WTC11 (cell line): ENCODE measurements around the gene TBX3.

Source experiments
- CREM ChIP-seq: sonication (generic); formaldehyde crosslinking; IDR thresholded peaks from 2 replicates; pipeline ENCODE4 v1.8.1; 2022; ENCODE audit warnings: mild to moderate bottlenecking, missing genetic modification reagents, moderate library complexity
- FOXP1 ChIP-seq: sonication (generic); formaldehyde crosslinking; IDR thresholded peaks from 2 replicates; pipeline ENCODE4 v1.8.0; 2022; ENCODE audit warnings: missing genetic modification reagents, mild to moderate bottlenecking, moderate library complexity, borderline replicate concordance
- JUN ChIP-seq: sonication (generic); formaldehyde crosslinking; IDR thresholded peaks from 2 replicates; pipeline ENCODE4 v1.8.0; 2023; ENCODE audit warnings: mild to moderate bottlenecking, missing genetic modification reagents
- NR1H2 ChIP-seq: sonication (generic); formaldehyde crosslinking; IDR thresholded peaks from 2 replicates; pipeline ENCODE4 v1.9.0; 2021; ENCODE audit warnings: mild to moderate bottlenecking, moderate library complexity, missing genetic modification reagents
- NR3C1 ChIP-seq: sonication (generic); formaldehyde crosslinking; conservative IDR thresholded peaks from 2 replicates; pipeline ENCODE4 v1.8.1; 2023; ENCODE audit warnings: low read depth, mild to moderate bottlenecking, missing genetic modification reagents
- RELA ChIP-seq: sonication (generic); formaldehyde crosslinking; IDR thresholded peaks from 2 replicates; pipeline ENCODE4 v1.8.1; 2022; ENCODE audit warnings: missing genetic modification reagents, mild to moderate bottlenecking, borderline replicate concordance
- SP1 ChIP-seq: sonication (generic); formaldehyde crosslinking; conservative IDR thresholded peaks from 2 replicates; pipeline ENCODE4 v1.8.1; 2022; ENCODE audit warnings: missing genetic modification reagents
- ZNF317 ChIP-seq: sonication (generic); formaldehyde crosslinking; IDR thresholded peaks from 2 replicates; pipeline ENCODE4 v1.8.1; 2023; ENCODE audit warnings: low read depth, mild to moderate bottlenecking, moderate library complexity, missing genetic modification reagents, borderline replicate concordance
- ZNF396 ChIP-seq: fragments of 250-450 bp; sonication (Bioruptor Pico); IDR thresholded peaks from 2 replicates; pipeline ENCODE4 v1.8.0; 2021; ENCODE audit warnings: mild to moderate bottlenecking, moderate library complexity, borderline replicate concordance
- ZNF423 ChIP-seq: fragments of 250-450 bp; sonication (Bioruptor Pico); IDR thresholded peaks from 2 replicates; pipeline ENCODE4 v2.1.2; 2022; ENCODE audit warnings: mild to moderate bottlenecking, moderate library complexity
- TF ChIP-seq, protein P1 (sequence below): fragments of 200-600 bp; IDR thresholded peaks from 2 replicates; pipeline ENCODE4 v1.8.0; 2022; ENCODE audit warnings: antibody characterized with exemption
- TF ChIP-seq, protein P2 (sequence below): sonication (generic); formaldehyde crosslinking; IDR thresholded peaks from 2 replicates; pipeline ENCODE4 v1.8.0; 2022; ENCODE audit warnings: mild to moderate bottlenecking, missing genetic modification reagents
- TF ChIP-seq, protein P3 (sequence below): sonication (generic); formaldehyde crosslinking; IDR thresholded peaks from 2 replicates; pipeline ENCODE4 v1.8.1; 2023; ENCODE audit warnings: mild to moderate bottlenecking, missing genetic modification reagents, moderate library complexity
- TF ChIP-seq, protein P4 (sequence below): sonication (generic); formaldehyde crosslinking; IDR thresholded peaks from 2 replicates; pipeline ENCODE4 v1.8.0; 2022; ENCODE audit warnings: mild to moderate bottlenecking, missing genetic modification reagents

DNA sequence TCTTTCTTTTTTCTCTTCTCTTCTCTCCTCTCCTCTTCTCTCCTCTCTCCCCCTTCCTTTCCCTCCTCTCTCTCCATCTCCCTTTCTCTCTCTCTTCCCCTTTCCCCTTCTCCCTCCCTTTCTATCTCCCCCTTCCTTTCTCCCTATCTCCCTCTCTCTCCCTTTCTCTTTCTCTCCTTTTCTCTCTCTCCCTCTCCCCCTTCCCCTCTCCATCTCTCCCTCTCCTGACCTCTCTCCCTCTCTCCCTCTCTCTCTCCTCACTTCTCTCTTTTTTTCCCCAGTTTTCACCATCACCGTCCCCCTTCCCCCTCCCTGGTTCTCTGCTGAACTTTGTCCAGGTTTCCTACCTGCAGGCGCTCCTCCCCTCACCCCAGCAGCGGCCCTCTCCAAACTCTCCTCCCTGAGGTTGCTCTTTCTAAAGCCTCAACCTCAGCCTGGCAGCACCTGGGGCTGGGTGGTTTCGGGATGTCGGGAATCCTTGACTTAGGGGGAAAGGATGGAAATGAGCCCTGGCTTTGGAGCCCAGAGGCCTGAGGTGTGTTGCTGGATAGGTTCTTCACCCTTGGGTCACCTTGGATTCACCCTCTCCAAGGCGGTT lies 14.7 kb upstream of the TBX3 start:
- no peak for TF ChIP-seq NR1H2 (CRISPR knock-in tag)
- TF ChIP-seq, protein P1, sequence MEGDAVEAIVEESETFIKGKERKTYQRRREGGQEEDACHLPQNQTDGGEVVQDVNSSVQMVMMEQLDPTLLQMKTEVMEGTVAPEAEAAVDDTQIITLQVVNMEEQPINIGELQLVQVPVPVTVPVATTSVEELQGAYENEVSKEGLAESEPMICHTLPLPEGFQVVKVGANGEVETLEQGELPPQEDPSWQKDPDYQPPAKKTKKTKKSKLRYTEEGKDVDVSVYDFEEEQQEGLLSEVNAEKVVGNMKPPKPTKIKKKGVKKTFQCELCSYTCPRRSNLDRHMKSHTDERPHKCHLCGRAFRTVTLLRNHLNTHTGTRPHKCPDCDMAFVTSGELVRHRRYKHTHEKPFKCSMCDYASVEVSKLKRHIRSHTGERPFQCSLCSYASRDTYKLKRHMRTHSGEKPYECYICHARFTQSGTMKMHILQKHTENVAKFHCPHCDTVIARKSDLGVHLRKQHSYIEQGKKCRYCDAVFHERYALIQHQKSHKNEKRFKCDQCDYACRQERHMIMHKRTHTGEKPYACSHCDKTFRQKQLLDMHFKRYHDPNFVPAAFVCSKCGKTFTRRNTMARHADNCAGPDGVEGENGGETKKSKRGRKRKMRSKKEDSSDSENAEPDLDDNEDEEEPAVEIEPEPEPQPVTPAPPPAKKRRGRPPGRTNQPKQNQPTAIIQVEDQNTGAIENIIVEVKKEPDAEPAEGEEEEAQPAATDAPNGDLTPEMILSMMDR, result no peak
- TF ChIP-seq, protein P2, sequence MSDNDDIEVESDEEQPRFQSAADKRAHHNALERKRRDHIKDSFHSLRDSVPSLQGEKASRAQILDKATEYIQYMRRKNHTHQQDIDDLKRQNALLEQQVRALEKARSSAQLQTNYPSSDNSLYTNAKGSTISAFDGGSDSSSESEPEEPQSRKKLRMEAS, result no peak
- TF ChIP-seq NR3C1 (CRISPR knock-in tag), result no peak
- TF ChIP-seq FOXP1 (CRISPR knock-in tag), result no peak
- TF ChIP-seq RELA (CRISPR knock-in tag), result no peak
- TF ChIP-seq ZNF423 (CRISPR knock-in tag), result no peak
- no peak for TF ChIP-seq ZNF396 (CRISPR knock-in tag)
- no peak for TF ChIP-seq JUN (CRISPR knock-in tag)
- TF ChIP-seq CREM, result no peak
- TF ChIP-seq, protein P3, sequence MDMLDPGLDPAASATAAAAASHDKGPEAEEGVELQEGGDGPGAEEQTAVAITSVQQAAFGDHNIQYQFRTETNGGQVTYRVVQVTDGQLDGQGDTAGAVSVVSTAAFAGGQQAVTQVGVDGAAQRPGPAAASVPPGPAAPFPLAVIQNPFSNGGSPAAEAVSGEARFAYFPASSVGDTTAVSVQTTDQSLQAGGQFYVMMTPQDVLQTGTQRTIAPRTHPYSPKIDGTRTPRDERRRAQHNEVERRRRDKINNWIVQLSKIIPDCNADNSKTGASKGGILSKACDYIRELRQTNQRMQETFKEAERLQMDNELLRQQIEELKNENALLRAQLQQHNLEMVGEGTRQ (CRISPR knock-in tag), result no peak
- no peak for TF ChIP-seq SP1 (CRISPR knock-in tag)
- TF ChIP-seq, protein P4, sequence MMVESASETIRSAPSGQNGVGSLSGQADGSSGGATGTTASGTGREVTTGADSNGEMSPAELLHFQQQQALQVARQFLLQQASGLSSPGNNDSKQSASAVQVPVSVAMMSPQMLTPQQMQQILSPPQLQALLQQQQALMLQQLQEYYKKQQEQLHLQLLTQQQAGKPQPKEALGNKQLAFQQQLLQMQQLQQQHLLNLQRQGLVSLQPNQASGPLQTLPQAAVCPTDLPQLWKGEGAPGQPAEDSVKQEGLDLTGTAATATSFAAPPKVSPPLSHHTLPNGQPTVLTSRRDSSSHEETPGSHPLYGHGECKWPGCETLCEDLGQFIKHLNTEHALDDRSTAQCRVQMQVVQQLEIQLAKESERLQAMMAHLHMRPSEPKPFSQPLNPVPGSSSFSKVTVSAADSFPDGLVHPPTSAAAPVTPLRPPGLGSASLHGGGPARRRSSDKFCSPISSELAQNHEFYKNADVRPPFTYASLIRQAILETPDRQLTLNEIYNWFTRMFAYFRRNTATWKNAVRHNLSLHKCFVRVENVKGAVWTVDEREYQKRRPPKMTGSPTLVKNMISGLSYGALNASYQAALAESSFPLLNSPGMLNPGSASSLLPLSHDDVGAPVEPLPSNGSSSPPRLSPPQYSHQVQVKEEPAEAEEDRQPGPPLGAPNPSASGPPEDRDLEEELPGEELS (CRISPR knock-in tag), result no peak
- TF ChIP-seq ZNF317 (CRISPR knock-in tag), result no peak
